MM.1S (cell line): Measurements from ENCODE around the gene TBX18.

Experiments
- DNase-seq: peaks from one replicate; pipeline ENCODE4 v3.0.0-alpha.2; 2015
- H2AFZ ChIP-seq: fragments of 300-600 bp; sonication (generic); 2 replicates; pipeline ENCODE4 v1.6.0; 2016; ENCODE audit warnings: antibody characterized with exemption, low read length
- H3F3A ChIP-seq: fragments of 300-600 bp; sonication (generic); 2 replicates; pipeline ENCODE4 v1.6.1; 2016; ENCODE audit warnings: mild to moderate bottlenecking, antibody characterized with exemption, low read length, moderate library complexity, mixed read lengths; ENCODE audit not compliant: insufficient read depth
- H3K27ac ChIP-seq: fragments of 300-600 bp; sonication (generic); 2 replicates; pipeline ENCODE4 v1.5.1; 2016; ENCODE audit warnings: mild to moderate bottlenecking, low read length
- H3K27me3 ChIP-seq: fragments of 300-600 bp; sonication (generic); replicated peaks from 2 replicates; pipeline ENCODE4 v1.6.0; 2016; ENCODE audit warnings: low read length; ENCODE audit not compliant: insufficient read depth
- H3K36me3 ChIP-seq: fragments of 300-600 bp; sonication (generic); replicated peaks from 2 replicates; pipeline ENCODE4 v1.6.1; 2016; ENCODE audit warnings: mild to moderate bottlenecking, low read length, mixed read lengths; ENCODE audit not compliant: insufficient read depth
- H3K4me1 ChIP-seq: fragments of 300-600 bp; sonication (generic); 2 replicates; pipeline ENCODE4 v1.6.1; 2016; ENCODE audit warnings: low read length, mixed read lengths
- H3K4me2 ChIP-seq: fragments of 300-600 bp; sonication (generic); 2 replicates; pipeline ENCODE4 v1.6.0; 2016; ENCODE audit warnings: low read depth, low read length
- H3K4me3 ChIP-seq: fragments of 300-600 bp; sonication (generic); 2 replicates; pipeline ENCODE4 v1.5.1; 2016; ENCODE audit warnings: low read length, mixed read lengths
- H3K79me2 ChIP-seq: fragments of 300-600 bp; sonication (generic); 2 replicates; pipeline ENCODE4 v1.6.1; 2016; ENCODE audit warnings: mixed run types, low read length, mixed read lengths
- H3K9ac ChIP-seq: fragments of 300-600 bp; sonication (generic); 2 replicates; pipeline ENCODE4 v1.6.1; 2016; ENCODE audit warnings: low read length, mixed read lengths
- H3K9me2 ChIP-seq: fragments of 300-600 bp; sonication (generic); replicated peaks from 2 replicates; pipeline ENCODE4 v1.6.1; 2016; ENCODE audit warnings: mild to moderate bottlenecking, low read length, mixed read lengths; ENCODE audit not compliant: insufficient read depth
- H3K9me3 ChIP-seq: fragments of 300-600 bp; sonication (generic); replicated peaks from 2 replicates; pipeline ENCODE4 v1.6.1; 2016; ENCODE audit warnings: mild to moderate bottlenecking, low read length, mixed read lengths; ENCODE audit not compliant: insufficient read depth
- H4K20me1 ChIP-seq: fragments of 300-600 bp; sonication (generic); 2 replicates; pipeline ENCODE4 v1.6.1; 2016; ENCODE audit warnings: mild to moderate bottlenecking, low read length, moderate library complexity, mixed read lengths; ENCODE audit not compliant: insufficient read depth
- CTCF ChIP-seq: fragments of 300-600 bp; sonication (generic); IDR thresholded peaks from 2 replicates; pipeline ENCODE4 v1.5.1; 2016; ENCODE audit warnings: antibody characterized with exemption, low read length, mixed read lengths
- EZH2 ChIP-seq: fragments of 300-600 bp; sonication (generic); optimal IDR thresholded peaks from 2 replicates; pipeline ENCODE3; 2017; ENCODE audit warnings: low read depth, mild to moderate bottlenecking, antibody characterized with exemption, low read length, mixed read lengths
- EZH2phosphoT487 ChIP-seq: fragments of 300-600 bp; sonication (generic); IDR thresholded peaks from 2 replicates; pipeline ENCODE4 v1.6.1; 2018; ENCODE audit warnings: antibody characterized with exemption, low read length

The TBX18 gene

DNA sequence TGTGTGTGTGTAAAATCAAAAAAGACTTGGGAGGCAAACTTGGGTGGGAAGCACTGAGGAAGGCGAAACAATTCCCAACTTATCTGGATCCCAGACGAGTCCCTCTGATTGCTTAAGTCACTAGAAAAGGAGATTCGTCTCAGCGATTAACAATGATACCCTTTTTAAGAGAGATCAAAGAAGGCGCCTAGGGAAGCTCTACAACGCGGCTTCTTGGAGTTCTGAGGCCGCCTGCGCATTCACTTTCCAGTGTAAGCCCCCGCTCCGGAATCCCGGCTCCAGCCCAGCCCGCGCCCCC is 8.7 kb upstream of the TBX18 start:
- no peak overlapping the region for H3K27ac ChIP-seq
- H3K4me1 ChIP-seq, result no peaks in the 10 kb centered on the region
- no peaks in the 10 kb centered on the region for H3K27me3 ChIP-seq
- H3K4me2 ChIP-seq, result peak overlapping the region; percentile 76
- no peaks in the 10 kb centered on the region for H3F3A ChIP-seq
- no peaks in the 10 kb centered on the region for H3K79me2 ChIP-seq
- no peak for TF ChIP-seq CTCF
- no peak for TF ChIP-seq EZH2phosphoT487
- no peak for TF ChIP-seq EZH2
- peak overlapping the region; percentile 57 for H3K4me3 ChIP-seq
- DNase-seq, result no peak
- no peaks in the 10 kb centered on the region for H3K9me2 ChIP-seq
- no peaks in the 10 kb centered on the region for H3K9me3 ChIP-seq
- H4K20me1 ChIP-seq, result no peaks in the 10 kb centered on the region
- H3K36me3 ChIP-seq, result no peaks in the 10 kb centered on the region
- H3K9ac ChIP-seq, result no peak overlapping the region; the same call in 1 of the 2 replicates
- peak overlapping the region; percentile 74; the same call in 1 of the 2 replicates for H2AFZ ChIP-seq

DNA sequence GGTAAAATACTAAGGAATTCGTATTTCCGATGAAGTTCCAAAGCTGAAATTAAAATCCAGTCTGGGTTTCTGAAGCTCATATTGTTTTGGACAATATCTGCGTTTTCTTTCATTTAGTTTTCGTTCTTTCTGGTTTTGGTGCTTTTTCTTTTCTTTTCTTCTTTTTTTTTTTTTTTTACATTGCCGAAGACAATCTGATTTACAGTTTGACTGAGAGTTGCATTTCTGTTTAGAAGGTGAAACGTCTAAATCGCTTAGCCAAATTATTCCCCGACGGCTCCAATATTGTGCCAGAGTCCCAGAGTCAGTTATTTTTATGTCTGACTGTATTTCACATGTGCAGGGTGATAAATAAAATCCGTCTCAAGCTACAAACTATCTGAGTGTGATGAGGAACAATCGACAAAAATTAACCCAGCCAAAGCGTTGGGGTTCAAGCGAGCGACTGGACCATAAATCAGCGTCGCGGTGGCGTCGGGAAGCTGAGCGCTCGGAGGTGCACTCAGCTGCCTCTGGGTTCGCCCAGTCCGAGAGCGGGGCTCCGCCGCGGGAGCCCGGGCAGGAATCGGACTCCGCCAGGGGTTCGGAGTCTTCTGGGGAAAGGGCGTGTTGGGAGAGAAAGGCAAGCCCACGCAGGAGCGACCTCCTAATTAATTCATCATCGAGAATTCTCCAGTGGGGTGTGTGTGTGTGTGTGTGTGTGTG is 8.2 kb upstream of the TBX18 start:
- no peak overlapping the region for H2AFZ ChIP-seq
- H3K27me3 ChIP-seq, result no peaks in the 10 kb centered on the region

GRCh38 chr6:84771756-84772356 is 7.5 kb upstream of the TBX18 start:
- H3K9ac ChIP-seq, result no peak overlapping the region
- no peak overlapping the region for H3K4me2 ChIP-seq
- H3K36me3 ChIP-seq, result no peaks in the 10 kb centered on the region
- no peak overlapping the region for H3K4me3 ChIP-seq
- H3K4me1 ChIP-seq, result no peaks in the 10 kb centered on the region
- no peak overlapping the region for H3K27ac ChIP-seq
- no peak overlapping the region for H2AFZ ChIP-seq
- no peaks in the 10 kb centered on the region for H3K9me3 ChIP-seq
- no peak for TF ChIP-seq CTCF
- TF ChIP-seq EZH2, result no peak
- no peak for TF ChIP-seq EZH2phosphoT487
- no peaks in the 10 kb centered on the region for H3K9me2 ChIP-seq
- no peaks in the 10 kb centered on the region for H4K20me1 ChIP-seq
- H3F3A ChIP-seq, result no peaks in the 10 kb centered on the region
- H3K27me3 ChIP-seq, result no peaks in the 10 kb centered on the region
- no peak for DNase-seq
- H3K79me2 ChIP-seq, result no peaks in the 10 kb centered on the region

More for the DNA sequence above, 8.2 kb upstream of the TBX18 start:
- Histone ChIP-seq H3K9me2 (no peaks in the 10 kb centered on the region), H3K9me3 (no peaks in the 10 kb centered on the region), H3K27ac (no peak overlapping the region), H3K9ac (no peak overlapping the region), H3K36me3 (no peaks in the 10 kb centered on the region), H3F3A (no peaks in the 10 kb centered on the region), H3K4me2 (peak overlapping the region; percentile 76; the same call in 1 of the 2 replicates), H4K20me1 (no peaks in the 10 kb centered on the region), H3K79me2 (no peaks in the 10 kb centered on the region), H3K4me1 (no peaks in the 10 kb centered on the region), H3K4me3 (peak overlapping the region; percentile 57; the same call in 1 of the 2 replicates)
- TF ChIP-seq EZH2phosphoT487 (no peak), CTCF (no peak), EZH2 (no peak)
- no peak for DNase-seq
